Endothelial cell of umbilical vein (primary cell): Measurements from ENCODE around the gene TSC22D3. TPM values are rescaled to one million over a fixed set of nuclear protein-coding genes. Genes with fewer than 3 reads are reported as not detected.
A peak's percentile ranks its signal among the peaks of the same experiment; 100 is the strongest.

Experiments used
- BruUV-seq: library from RNA; stranded (reverse); fragments of 400-500 nt; replicated peaks from 2 replicates; lab custom pipeline; 2021; lab: Mats Ljungman, UMichigan
- CTCF ChIA-PET: fragments of 300-600, 350-600 bp; sonication (Branson Sonifier 250); formaldehyde crosslinking; loops from one replicate; lab custom pipeline; 2021; ENCODE audit warnings: antibody characterized with exemption, inconsistent platforms; lab: Charles Lee
- POLR2A ChIA-PET: fragments of 300-600, 350-600 bp; sonication (Branson Sonifier 250); formaldehyde crosslinking; loops from one replicate; lab custom pipeline; 2021; ENCODE audit warnings: antibody characterized with exemption, inconsistent platforms; lab: Charles Lee
- DNase-seq: peaks from one replicate; pipeline ENCODE4 v3.0.0-alpha.2; 2011; ENCODE audit warnings: low read depth, low spot score
- FAIRE-seq: peaks from 2 replicates; lab custom pipeline; 2011; peaks lifted over from hg19 to GRCh38; lab: Jason Lieb, UNC
- H2AFZ ChIP-seq: 2 replicates; pipeline ENCODE4 v1.6.0; 2012; ENCODE audit warnings: low read depth, low read length, control low read depth, inconsistent platforms
- H3K27ac ChIP-seq: 2 replicates; pipeline ENCODE4 v1.5.1; 2011; ENCODE audit warnings: low read depth, mild to moderate bottlenecking, control low read depth, low read length, moderate library complexity; ENCODE audit not compliant: insufficient read depth
- H3K27me3 ChIP-seq, 2 experiments: 2 replicates each; pipeline versions ENCODE4 v1.6.0 to v1.6.1; 2011; ENCODE audit warnings: low read length in 2 of 2, mixed read lengths in 1 of 2; ENCODE audit not compliant: control insufficient read depth in 2 of 2, insufficient read depth in 2 of 2
- H3K36me3 ChIP-seq, 2 experiments: 2 replicates in 1 of 2; 3 replicates in 1 of 2; pipeline ENCODE4 v1.5.1; 2011; ENCODE audit warnings: low read length in 2 of 2, mild to moderate bottlenecking in 1 of 2, moderate library complexity in 1 of 2; ENCODE audit not compliant: control insufficient read depth in 2 of 2, insufficient read depth in 2 of 2; ENCODE audit errors: extremely low read depth in 1 of 2
- H3K4me1 ChIP-seq: 3 replicates; pipeline ENCODE4 v1.5.1; 2011; ENCODE audit warnings: mild to moderate bottlenecking, low read length; ENCODE audit not compliant: control insufficient read depth, insufficient read depth; ENCODE audit errors: extremely low read depth
- H3K4me2 ChIP-seq: 2 replicates; pipeline ENCODE4 v1.6.1; 2011; ENCODE audit warnings: low read length, control low read depth, mixed read lengths; ENCODE audit not compliant: insufficient read depth
- H3K4me3 ChIP-seq, 3 experiments: fragments of 200-600 bp in 1 of 3; sonication (generic), shearing (Covaris generic) in 1 of 3; replicated peaks in 1 of 3; 2 replicates each; pipeline ENCODE4 v1.5.1; 2011 to 2016; ENCODE audit warnings: control low read depth in 3 of 3, low read length in 3 of 3, mild to moderate bottlenecking in 2 of 3, inconsistent platforms in 1 of 3, low read depth in 1 of 3, moderate library complexity in 1 of 3; ENCODE audit not compliant: insufficient read depth in 1 of 3
- H3K79me2 ChIP-seq: 2 replicates; pipeline ENCODE4 v1.6.0; 2012; ENCODE audit warnings: low read length, inconsistent platforms; ENCODE audit not compliant: control insufficient read depth, insufficient read depth
- H3K9ac ChIP-seq: replicated peaks from 2 replicates; pipeline ENCODE3; 2011; ENCODE audit warnings: low read length, control low read depth; ENCODE audit not compliant: insufficient read depth; ENCODE audit errors: extremely low read depth
- H3K9me1 ChIP-seq: replicated peaks from 3 replicates; pipeline ENCODE4 v1.6.0; 2011; ENCODE audit warnings: mild to moderate bottlenecking, low read length; ENCODE audit not compliant: control insufficient read depth, insufficient read depth; ENCODE audit errors: extremely low read depth
- H3K9me3 ChIP-seq: replicated peaks from 2 replicates; pipeline ENCODE4 v1.5.1; 2012; ENCODE audit warnings: low read length, inconsistent platforms; ENCODE audit not compliant: control insufficient read depth, insufficient read depth
- H4K20me1 ChIP-seq: replicated peaks from 2 replicates; pipeline ENCODE3; 2011; ENCODE audit warnings: mild to moderate bottlenecking, low read length; ENCODE audit not compliant: control insufficient read depth, insufficient read depth; ENCODE audit errors: extremely low read depth
- EZH2 ChIP-seq: IDR thresholded peaks from 2 replicates; pipeline ENCODE4 v1.6.1; 2012; ENCODE audit warnings: borderline replicate concordance, low read depth, mild to moderate bottlenecking, moderate library complexity, low read length, inconsistent platforms; ENCODE audit not compliant: severe bottlenecking
- FOS ChIP-seq: IDR thresholded peaks from 2 replicates; pipeline ENCODE4 v1.6.1; 2011; ENCODE audit warnings: mild to moderate bottlenecking, low read length, moderate library complexity, borderline replicate concordance; ENCODE audit not compliant: insufficient read depth
- GATA2 ChIP-seq: IDR thresholded peaks from 2 replicates; pipeline ENCODE4 v1.7.0; 2011; ENCODE audit warnings: low read depth, mild to moderate bottlenecking, moderate library complexity, mixed read lengths, low read length; ENCODE audit not compliant: insufficient read length, insufficient read depth
- JUN ChIP-seq: IDR thresholded peaks from 2 replicates; pipeline ENCODE4 v1.6.1; 2011; ENCODE audit warnings: borderline replicate concordance, low read depth; ENCODE audit not compliant: insufficient read length, insufficient read depth
- MYC ChIP-seq: IDR thresholded peaks from one replicate; pipeline ENCODE4 v1.6.1; 2011; ENCODE audit warnings: mild to moderate bottlenecking, low read depth, low read length
- POLR2A ChIP-seq: IDR thresholded peaks from 2 replicates; pipeline ENCODE4 v1.6.1; 2012; ENCODE audit warnings: low read depth, mild to moderate bottlenecking, control low read depth, low read length
- POLR2AphosphoS5 ChIP-seq: IDR thresholded peaks from 2 replicates; pipeline ENCODE4 v1.6.1; 2012; ENCODE audit warnings: low read depth, mild to moderate bottlenecking, control low read depth, low read length, moderate library complexity; ENCODE audit not compliant: insufficient read depth
- dilution Hi-C: fragments of 300-500 bp; cut with MboI; formaldehyde crosslinking; loops from one replicate; pipeline ENCODE4 v1.15.0; 2019; ENCODE audit warnings: low sequenced_read_pairs; ENCODE audit not compliant: extremely low pct_ligation_motif_present
- intact Hi-C: fragments of 100-400 bp; cut with micrococcal nuclease; formaldehyde crosslinking; loops from one replicate; pipeline ENCODE4 v1.10.0; 2022
- polyA plus RNA-seq, 4 experiments: library from polyadenylated mRNA; depleted of rRNA in 3 of 4; stranded (reverse) in 3 of 4; unstranded in 1 of 4; fragments of >200 nt; gene quantifications; 2 replicates each; pipeline versions ENCODE4 v1.2.1 to v1.2.3, GENCODE V29; 2011 to 2012; ENCODE audit warnings: missing spikeins in 1 of 4
- total RNA-seq: library from RNA; stranded (reverse); gene quantifications from 2 replicates; pipeline ENCODE4 v1.2.3, GENCODE V29; 2021
- TF ChIP-seq, protein P1 (sequence below): IDR thresholded peaks from 2 replicates; pipeline ENCODE4 v1.6.1; 2011; ENCODE audit not compliant: insufficient read depth, insufficient read length
- TF ChIP-seq, protein P2 (sequence below), 2 donors: IDR thresholded peaks; 1 replicate in 1 of 2; 2 replicates in 1 of 2; pipeline ENCODE4 v1.5.1; 2011; ENCODE audit warnings: low read length in 2 of 2, mild to moderate bottlenecking in 2 of 2, moderate library complexity in 2 of 2, control low read depth in 1 of 2, inconsistent platforms in 1 of 2, low read depth in 1 of 2; ENCODE audit not compliant: insufficient read depth in 1 of 2; ENCODE audit errors: extremely low read depth in 1 of 2

The TSC22D3 gene
- total and polyA plus RNA-seq, 2 donors (not counting 3 experiments of a cell fraction or from before 2014, with no cell fraction given): 21.1 to 37.4 TPM

DNA sequence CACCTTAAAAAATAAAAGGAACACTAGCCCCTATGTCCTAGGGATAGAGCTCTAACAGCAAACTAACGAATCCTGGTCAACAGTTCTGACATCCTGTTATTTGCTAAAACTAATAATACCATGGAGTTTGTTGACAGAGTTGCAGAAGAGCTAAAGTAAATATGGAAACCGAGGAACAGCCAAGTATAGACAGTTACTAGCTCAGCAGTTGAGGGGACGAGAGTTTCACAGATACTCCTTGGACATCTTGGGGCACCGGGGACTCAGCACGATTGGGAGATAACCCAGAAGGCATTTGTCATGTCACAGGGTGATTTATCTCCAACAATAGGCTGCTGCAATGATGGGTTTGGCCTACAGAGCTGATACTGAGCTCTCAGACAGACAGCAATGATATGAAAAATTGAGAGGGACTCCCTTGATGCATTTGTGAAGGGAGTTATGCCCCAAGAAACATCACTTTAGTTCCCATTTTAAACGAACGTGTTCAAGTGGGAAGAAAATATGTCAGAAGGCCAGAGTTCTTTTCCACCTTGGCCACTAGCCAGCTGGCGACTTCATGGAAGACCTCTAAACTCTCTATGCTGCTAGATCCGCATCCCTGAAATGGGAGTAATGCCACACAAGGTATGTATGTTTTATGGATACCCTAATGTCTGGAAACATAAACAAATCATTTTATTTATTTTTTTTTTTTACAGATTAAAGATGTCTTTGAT lies 48.6 kb downstream of the TSC22D3 start:
- H3K36me3 ChIP-seq: no peaks in the 10 kb centered on the region
- no peak overlapping the region for H3K27ac ChIP-seq
- dilution Hi-C loops (no loop called here), intact Hi-C loops (no loop called here)
- BruUV-seq: no TSS peak
- H3K4me2 ChIP-seq: no peak overlapping the region
- H3K9me1 ChIP-seq: no peaks in the 10 kb centered on the region
- ChIA-PET CTCF (interaction anchor here (0.8 to 1.8 kb wide), 6 partner anchors 11 to 54 kb away, joined by 3 to 6 read pairs (median 4); partner anchors contain the start of genes NCBP2L and TSC22D3), POLR2A (no interaction called here)
- no peaks in the 10 kb centered on the region for H4K20me1 ChIP-seq
- no peaks in the 10 kb centered on the region for H3K9me3 ChIP-seq
- DNase-seq (peak; percentile 44), FAIRE-seq (peak; percentile 31)
- H3K79me2 ChIP-seq: no peaks in the 10 kb centered on the region
- H2AFZ ChIP-seq: no peak overlapping the region
- no peaks in the 10 kb centered on the region for H3K27me3 ChIP-seq
- peaks cover 26% of the 10 kb centered on the region for H3K4me1 ChIP-seq
- H3K4me3 ChIP-seq: no peak overlapping the region
- TF ChIP-seq GATA2 (no peak), JUN (no peak), MYC (no peak), FOS (no peak), POLR2AphosphoS5 (no peak), EZH2 (no peak), POLR2A (no peak)
- TF ChIP-seq, protein P1, sequence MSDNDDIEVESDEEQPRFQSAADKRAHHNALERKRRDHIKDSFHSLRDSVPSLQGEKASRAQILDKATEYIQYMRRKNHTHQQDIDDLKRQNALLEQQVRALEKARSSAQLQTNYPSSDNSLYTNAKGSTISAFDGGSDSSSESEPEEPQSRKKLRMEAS: no peak
- TF ChIP-seq, protein P2, sequence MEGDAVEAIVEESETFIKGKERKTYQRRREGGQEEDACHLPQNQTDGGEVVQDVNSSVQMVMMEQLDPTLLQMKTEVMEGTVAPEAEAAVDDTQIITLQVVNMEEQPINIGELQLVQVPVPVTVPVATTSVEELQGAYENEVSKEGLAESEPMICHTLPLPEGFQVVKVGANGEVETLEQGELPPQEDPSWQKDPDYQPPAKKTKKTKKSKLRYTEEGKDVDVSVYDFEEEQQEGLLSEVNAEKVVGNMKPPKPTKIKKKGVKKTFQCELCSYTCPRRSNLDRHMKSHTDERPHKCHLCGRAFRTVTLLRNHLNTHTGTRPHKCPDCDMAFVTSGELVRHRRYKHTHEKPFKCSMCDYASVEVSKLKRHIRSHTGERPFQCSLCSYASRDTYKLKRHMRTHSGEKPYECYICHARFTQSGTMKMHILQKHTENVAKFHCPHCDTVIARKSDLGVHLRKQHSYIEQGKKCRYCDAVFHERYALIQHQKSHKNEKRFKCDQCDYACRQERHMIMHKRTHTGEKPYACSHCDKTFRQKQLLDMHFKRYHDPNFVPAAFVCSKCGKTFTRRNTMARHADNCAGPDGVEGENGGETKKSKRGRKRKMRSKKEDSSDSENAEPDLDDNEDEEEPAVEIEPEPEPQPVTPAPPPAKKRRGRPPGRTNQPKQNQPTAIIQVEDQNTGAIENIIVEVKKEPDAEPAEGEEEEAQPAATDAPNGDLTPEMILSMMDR (IDR thresholded peaks at IDR 0.05; ENCODE audit: extremely low read depth in 1 of 2, insufficient read depth in 1 of 2, low read depth in 1 of 2, low read length in 2 of 2): no peak
- no peak overlapping the region for H3K9ac ChIP-seq
